NCI-H1048 (cell line): ENCODE data around the gene ELP2.
"Not testable (repeated sequence)": the region's sequence is repeated elsewhere in the genome, so short reads cannot be mapped to it uniquely, and the experiment has no call there.

Experiments used
- DNase-seq: peaks from one replicate; lab custom pipeline; 2025; lab: John Stamatoyannopoulos, UW

The ELP2 gene, protein sequence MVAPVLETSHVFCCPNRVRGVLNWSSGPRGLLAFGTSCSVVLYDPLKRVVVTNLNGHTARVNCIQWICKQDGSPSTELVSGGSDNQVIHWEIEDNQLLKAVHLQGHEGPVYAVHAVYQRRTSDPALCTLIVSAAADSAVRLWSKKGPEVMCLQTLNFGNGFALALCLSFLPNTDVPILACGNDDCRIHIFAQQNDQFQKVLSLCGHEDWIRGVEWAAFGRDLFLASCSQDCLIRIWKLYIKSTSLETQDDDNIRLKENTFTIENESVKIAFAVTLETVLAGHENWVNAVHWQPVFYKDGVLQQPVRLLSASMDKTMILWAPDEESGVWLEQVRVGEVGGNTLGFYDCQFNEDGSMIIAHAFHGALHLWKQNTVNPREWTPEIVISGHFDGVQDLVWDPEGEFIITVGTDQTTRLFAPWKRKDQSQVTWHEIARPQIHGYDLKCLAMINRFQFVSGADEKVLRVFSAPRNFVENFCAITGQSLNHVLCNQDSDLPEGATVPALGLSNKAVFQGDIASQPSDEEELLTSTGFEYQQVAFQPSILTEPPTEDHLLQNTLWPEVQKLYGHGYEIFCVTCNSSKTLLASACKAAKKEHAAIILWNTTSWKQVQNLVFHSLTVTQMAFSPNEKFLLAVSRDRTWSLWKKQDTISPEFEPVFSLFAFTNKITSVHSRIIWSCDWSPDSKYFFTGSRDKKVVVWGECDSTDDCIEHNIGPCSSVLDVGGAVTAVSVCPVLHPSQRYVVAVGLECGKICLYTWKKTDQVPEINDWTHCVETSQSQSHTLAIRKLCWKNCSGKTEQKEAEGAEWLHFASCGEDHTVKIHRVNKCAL

DNA sequence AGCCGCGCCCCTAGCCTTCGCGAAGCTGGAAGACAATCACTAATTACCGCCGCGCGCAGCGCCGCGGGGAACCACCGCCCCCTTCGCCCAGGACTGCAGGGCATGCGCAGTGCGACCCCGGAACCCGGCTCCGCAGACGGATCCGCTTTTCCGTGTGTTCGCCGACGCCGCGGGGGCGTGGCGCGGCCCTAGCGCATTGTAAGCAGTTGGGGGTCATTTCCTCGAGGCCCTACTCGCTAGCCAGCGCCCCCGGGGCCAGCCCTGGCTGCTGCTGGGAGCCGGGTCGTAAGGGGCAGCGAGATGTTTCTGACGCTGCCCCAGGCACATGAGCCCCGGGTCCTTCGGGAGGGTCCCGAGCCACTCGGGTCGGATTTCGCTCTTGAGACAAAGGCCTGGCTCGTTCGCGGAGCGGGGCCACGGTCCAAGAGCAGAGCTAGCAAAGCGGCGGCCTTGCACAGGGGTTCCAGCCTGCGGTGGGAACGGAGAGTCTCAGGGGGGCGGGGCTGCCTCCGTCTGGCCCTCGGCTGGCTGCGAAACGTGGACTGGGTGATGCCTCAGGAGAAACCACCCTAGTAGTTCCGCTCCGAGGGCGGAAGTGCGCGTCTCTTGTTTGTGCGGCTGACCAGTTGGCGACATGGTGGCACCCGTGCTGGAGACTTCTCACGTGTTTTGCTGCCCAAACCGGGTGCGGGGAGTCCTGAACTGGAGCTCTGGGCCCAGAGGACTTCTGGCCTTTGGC is at the start of gene ELP2, which contains the start of gene SLC39A6:
TSS of gene ELP2 (plus strand) at position 600 of the 739 bp plus-strand sequence. CDS start at position 635, 35 bp downstream.
TSS of gene SLC39A6 (minus strand) at position 41 of the 739 bp plus-strand sequence. CDS start 2,333 bp downstream, outside the sequence.
- DNase-seq, result peak; percentile 89

DNA sequence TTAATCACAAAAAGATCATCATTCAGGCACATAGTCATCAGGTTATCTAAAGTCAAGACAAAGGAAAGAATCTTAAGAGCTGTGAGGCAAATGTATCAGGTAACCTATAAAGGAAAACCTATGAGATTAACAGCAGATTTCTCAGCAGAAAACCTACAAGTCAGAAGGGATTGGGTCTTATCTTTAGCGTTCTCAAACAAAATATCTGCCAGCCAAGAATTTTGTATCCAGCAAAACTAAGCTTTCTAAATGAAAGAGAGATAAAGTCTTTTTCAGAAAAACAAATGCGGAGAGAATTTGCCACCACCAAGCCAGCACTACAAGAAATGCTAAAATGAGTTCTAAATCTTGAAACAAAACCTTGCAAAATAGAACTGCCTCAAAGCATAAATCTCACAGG is 48.6 kb upstream of the ELP2 start:
- not testable (repeated sequence) for DNase-seq

DNA sequence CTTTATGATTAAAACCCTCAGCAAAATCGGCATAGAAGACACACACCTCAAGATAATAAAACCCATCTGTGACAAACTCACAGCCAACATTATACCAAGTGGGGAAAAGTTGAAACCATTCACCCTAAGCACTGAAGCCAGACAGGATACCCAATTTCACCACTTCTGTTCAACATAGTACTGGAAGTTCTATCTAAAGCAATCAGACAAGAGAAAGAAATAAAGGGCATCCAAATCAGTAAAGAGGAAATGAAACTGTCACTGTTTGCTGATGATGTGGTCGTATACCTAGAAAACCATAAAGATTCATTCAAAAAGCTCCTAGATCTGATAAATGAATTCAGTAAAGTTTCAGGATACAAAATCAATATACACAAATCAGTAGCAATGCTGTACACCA is 46.0 kb upstream of the ELP2 start:
- DNase-seq, result no peak

DNA sequence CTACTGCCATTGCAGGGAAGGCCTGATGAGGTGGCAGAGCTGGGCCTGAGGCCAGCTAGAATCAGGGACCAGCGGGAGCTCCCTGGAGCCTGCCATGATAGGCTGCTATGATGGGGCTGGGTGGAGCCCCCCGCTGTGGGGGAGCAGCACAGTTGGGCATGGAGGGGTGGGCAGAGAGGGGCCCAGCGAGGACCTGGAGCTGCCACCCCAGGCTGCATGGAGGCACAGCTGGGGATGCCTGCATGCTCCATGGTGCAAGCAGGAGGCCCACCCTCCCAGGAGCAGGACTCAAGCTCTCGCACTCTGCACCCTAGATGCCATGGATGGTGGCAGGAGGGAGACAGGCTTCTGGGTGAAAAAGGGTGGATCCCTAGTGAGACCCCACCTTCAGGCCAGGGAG is 44.5 kb upstream of the ELP2 start:
- DNase-seq, result no peak

DNA sequence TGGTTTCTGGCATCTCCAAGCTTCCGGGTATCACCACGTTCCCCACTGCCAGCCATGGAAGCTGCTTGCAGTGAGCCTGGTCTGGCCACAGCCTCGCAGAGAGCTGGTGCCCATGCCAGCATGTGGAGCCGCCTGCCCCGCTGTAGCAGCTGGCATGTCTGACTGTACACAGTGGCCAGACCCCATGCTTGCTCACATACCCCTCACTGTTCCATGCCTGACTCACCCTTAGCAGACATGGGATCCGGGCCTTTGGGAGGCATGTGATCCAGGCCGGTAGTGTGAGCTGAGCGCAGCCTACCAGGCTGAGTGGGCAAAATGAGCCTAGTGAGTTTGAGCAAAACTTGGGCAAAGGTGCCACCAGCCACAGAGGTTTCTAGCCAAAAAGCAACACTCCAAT is 43.5 kb upstream of the ELP2 start:
- DNase-seq, result no peak

DNA sequence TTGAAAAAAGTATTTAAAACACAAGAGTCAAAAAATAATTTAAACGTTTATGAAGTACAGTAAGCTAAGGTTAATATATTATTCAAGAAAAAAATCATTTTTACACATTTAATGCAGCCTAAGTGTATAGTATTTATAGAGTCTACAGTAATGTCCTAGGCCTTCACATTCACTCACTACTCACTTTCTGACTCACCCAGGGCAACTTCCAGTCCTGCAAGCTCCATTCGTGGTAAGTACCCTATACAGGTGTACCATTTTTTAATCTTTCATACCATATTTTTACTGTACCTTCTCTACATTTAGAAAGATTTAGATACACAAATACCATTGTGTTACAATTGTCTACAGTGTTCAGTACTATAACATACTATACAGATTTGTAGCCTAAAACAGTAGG is 41.4 kb upstream of the ELP2 start:
- no peak for DNase-seq

DNA sequence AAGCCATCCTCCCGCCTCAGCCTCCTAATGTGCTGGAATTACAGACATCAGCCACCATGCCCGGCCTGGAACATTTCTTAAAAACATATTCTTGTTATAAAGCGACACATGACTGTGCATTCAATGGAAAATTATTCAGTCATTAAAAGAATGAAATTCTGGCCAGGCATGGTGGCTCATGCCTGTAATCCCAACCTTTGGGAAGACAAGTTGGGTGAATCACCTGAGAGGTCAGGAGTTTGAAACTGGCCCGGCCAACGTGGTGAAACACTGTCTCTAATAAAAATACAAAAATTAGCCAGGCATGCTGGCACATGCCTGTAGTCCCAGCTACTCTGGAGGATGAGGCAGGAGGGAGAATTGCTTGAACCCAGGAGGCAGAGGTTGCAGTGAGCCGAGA is 40.7 kb upstream of the ELP2 start:
- DNase-seq, result no peak

DNA sequence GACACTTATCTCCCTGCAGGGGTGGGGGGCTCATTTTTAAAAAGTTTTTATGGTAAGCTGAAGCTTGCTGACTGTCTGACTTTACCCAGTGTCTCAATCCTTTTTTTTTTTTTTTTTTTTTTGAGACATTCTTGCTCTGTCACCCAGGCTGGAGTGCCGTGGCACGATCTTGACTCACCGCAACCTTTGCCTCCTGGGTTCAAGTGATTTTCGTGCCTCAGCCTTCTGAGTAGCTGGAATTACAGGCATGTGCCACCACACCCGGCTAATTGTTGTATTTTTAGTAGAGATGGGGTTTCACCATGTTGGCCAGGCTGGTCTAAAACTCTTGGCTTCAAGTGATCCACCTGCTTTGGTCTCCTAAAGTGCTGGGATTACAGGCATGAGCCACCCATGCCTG is 37.6 kb upstream of the ELP2 start:
- DNase-seq, result not testable (repeated sequence)

DNA sequence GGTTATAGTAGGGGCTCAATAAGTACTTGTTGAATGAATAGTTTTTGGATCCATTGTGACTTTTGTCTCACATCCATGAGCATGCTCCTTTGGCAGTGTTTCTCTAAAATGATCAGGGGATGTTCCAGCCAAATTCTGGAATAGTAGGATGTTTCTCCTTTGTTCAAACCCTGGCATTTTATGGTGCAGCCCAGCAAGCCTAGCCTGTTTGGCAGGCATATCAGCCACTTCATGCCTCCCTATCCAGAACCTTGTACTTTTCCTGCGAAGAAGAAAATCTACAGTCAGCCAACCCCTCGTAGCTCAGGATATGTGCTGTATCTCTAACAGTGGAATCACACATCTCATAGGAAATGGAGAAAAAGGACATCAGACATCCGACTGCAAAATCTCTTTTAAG is 35.3 kb upstream of the ELP2 start:
- no peak for DNase-seq

DNA sequence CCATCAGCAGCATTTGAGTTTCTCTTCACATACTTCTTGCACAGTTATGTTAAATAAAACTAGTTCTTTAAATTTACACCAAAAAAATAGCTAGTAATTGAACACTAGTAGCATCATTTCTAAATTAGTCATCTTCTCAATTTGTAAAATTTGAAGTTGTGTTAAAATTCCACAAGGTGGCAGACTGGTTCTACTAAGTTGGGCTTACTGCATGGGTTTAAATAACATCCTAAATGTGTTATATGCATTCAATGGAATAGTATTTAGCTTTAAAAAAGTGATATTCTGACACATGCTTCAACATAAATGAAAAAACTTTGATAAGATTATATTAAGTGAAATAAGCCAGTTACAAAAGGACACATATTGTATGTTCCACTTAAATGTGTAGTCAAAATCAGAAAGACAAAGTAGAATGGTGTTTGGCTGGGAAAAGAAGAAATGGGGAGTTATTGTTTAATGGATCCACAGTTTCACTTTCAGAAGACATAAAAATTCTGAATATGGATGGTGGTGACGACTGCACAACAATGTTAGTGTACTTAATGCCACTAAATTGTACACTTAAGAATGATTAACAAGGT is 33.7 kb upstream of the ELP2 start:
- DNase-seq, result no peak

DNA sequence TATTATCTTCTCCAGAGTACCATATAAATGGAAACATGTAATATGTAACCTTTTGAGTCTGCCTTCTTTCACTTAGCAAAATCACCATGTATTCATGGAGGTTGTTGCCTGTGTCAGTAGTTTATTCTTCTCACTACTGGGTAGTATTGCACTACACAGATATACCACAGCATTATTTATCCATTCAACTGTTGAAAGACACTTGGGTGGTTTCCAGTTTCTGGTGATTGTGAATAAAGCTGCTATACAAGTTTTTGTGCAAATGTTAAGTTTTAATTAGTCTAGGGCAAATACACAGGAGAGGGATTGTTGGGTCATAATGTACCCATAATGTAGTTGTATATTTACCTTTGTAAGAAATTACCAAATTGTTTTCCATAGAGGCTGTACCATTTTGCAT is 32.7 kb upstream of the ELP2 start:
- no peak for DNase-seq

DNA sequence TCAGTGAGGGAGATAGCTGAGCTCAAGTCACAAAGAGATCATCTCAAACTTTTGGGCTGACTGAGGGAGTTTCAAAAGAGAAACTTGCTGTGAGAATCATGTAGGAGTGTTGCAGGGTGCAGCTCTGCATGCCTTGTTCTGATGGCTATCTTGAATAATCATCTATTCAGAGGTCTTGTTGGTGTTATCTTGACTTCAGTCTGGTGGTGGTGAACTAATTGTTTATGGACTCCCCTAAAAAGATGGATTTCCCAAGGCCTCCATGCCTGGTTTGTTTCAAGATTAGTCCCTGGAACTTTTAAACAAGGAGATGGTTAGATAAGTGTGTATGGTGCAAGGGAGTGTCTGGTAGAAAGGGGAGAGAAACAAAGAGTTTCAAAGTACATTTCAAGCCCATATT is 30.4 kb upstream of the ELP2 start:
- DNase-seq, result no peak

DNA sequence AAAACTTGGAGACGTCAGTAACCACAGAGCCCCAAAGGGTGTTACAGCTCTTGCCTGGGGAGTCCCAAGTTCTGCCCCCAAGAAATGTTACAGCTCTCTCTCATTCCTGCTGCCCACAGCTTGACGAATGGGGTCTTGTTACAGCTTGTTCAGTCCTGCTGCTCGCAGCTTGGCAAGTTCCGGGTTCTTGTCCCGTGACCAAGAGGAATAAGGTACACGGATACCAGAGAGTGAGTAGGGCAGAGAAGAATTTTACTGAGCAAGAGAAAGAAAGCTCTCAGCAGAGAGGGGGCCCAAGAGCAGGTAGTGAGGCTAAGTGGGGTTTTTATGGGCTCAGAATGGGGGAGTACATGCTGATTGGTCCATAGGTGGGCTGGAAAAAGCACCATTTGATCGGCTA is 27.8 kb upstream of the ELP2 start:
- no peak for DNase-seq

DNA sequence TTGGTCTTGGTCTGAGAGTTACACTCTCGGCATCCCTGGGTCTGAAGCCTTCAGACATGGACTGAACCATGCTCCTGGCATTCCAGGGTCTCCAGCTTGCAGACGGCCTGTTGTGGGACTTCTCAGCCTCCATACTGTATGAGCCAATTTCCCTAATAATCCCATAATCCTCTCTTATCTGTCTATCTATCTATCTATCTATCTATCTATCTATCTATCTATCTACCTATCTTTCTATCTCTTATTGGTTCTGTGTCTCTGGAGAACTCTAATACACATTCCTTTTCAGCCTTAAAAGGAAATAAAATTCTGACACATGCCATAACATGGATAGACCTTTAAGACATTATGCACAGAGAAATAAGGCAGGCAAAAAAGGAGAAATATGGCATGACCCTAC is 24.9 kb upstream of the ELP2 start:
- no peak for DNase-seq

DNA sequence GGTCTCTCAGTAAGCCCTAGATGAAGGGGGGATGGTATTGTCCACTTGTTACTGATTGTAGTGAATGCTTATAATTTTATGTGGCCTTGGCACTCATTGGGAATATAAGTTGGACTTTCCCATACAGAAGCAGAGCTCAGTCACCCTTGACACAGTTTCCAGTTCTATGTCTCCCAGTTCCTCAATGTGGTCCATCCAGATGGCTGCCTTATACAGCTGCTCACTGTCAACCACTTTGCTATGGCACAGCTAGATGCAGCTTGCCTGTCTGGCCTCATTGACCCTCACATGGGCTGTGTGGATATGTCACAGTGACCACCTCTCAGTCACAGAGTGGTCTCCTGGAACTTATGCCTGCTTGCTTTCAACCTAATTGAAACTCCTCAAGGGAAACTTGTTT is 22.2 kb upstream of the ELP2 start:
- no peak for DNase-seq

DNA sequence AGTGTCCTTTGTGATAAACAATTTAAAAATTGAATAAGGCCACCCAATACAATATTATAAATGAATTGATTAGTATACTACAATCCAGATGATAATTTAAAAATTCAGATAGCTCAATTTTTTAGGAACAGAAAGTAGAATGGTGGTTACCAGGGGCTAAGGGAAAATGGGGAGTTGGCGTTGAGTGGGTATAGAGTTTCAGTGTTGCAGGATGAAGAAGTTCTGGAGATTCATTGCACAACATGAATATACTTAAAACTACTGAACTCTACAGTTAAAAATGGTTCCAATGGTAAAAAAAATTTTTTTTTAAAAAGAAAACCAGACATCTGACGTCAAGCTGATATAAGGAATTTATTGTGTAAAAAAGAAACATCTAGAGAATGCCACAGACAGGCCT is 21.5 kb upstream of the ELP2 start:
- DNase-seq, result no peak

DNA sequence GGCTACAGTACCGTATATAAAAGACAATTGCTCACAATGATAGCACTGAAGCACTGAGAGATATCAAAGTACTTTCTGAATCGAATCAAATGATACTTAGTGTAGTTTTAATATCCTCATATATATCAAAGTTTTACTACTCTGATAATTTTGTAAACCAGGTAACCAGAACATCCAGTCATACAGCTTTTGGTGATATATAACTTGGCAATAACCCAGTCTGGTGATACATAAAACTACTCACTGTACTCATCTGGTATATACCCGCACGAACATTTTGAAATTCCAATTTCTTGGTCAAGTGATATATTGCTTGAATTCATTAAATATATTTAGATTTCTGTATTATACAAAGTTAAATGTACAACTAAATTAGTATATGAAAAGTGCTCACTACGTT is 21.1 kb upstream of the ELP2 start:
- DNase-seq, result no peak

DNA sequence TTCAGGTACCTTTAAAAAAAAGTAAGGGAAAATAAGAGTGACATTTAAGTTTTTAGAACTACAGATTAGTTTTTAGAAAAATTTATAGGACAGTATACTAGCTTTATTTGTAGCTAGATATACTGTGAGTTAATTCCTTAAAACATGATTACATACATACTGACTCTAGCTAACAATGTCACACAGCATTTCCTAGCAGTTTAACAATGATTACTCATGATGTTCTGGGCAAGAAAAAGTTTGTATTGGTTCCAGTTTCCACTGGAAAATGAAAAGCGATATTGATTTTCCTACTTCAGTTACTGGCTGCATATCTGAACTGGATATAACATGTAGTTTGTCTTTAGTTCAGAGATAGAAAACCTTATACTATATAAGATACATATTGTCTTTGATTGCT is 20.0 kb upstream of the ELP2 start:
- no peak for DNase-seq

DNA sequence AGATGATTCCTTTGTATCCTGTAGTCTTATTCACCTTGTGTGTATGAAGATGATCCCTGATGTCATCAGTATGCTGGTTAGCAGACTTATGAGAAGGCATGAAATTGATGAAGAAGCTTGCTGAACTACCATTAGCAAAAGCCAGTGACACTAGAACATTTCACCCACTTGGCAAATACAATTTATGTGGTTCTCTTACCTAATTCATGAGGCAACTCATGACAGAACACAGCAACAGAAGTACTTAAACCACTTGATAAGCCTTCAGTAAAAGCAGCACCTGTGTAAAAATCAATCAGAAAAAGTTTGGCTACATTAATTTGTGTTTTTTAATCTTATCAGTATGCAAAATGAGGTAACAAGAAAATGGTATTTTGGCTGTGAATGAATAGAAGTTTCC is 17.4 kb upstream of the ELP2 start:
- no peak for DNase-seq

DNA sequence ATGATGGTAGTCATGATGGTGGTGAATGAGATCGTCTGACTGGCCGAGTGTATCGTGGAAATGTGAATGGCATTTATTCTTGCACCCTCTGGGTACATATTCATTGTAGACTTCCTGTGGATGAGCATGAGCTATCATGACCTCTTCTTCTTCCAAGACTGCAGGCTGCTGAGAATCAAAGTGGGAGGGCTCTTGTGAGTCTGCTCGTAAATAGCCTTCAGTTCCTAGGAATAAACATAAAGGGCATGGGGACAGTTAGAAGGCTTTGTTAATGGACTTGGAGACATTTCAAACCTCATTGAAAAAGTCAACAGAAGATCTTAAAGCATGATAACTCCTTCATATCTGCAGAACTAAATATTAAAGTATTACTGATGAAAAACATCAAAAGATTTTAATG is 15.4 kb upstream of the ELP2 start:
- DNase-seq, result no peak

DNA sequence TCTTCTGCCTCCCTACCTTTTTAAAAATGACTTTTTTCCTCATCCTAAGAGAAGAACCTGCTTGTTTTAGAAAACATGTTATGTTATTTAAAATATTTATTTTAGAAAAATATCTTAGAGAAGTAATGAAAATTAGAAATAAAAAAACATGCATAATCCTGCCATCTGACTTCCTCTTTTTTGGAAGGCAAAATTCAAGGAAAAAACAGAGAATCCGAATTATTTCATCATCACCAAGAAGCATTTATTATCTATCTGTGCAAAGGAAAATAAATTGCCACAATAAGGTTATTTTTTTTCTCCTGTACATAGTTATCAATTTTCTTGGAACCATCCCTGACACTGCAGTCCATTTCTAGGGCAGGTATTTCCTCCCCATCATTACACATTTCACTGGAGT is 15.0 kb upstream of the ELP2 start:
- no peak for DNase-seq

DNA sequence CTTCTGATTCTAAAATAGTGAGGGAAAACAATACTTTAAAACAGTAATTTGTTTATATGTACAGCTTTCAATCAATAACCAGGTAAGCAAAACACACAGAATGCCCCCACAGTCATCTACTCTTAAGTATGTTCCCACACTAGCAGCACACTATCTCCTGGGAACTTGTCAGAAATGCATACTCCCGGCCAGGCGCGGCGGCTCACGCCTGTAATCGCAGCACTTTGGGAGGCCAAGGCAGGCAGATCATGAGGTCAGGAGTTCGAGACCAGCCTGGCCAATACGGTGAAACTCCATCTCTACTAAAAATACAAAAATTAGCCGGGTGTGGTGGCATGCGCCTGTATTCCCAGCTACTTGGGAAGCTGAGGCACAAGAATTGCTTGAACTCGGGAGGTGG is 12.9 kb upstream of the ELP2 start:
- DNase-seq, result not testable (repeated sequence)
